Keratinocyte (primary cell): ENCODE data around the gene DEGS2.

Experiments
- CTCF ChIP-seq, 3 experiments: IDR thresholded peaks in 1 of 3; conservative IDR thresholded peaks in 1 of 3; optimal IDR thresholded peaks in 1 of 3; 2 replicates in 2 of 3; 3 replicates in 1 of 3; pipeline versions ENCODE3 to v1.5.1; 2011; ENCODE audit warnings: low read length in 3 of 3, mild to moderate bottlenecking in 3 of 3, moderate library complexity in 2 of 3, control low read depth in 1 of 3, inconsistent platforms in 1 of 3; ENCODE audit not compliant: insufficient read depth in 2 of 3; ENCODE audit errors: extremely low read depth in 1 of 3
- EZH2 ChIP-seq: IDR thresholded peaks from one replicate; pipeline ENCODE4 v1.6.1; 2012; ENCODE audit warnings: inconsistent platforms, mild to moderate bottlenecking, low read length, moderate library complexity

DNA sequence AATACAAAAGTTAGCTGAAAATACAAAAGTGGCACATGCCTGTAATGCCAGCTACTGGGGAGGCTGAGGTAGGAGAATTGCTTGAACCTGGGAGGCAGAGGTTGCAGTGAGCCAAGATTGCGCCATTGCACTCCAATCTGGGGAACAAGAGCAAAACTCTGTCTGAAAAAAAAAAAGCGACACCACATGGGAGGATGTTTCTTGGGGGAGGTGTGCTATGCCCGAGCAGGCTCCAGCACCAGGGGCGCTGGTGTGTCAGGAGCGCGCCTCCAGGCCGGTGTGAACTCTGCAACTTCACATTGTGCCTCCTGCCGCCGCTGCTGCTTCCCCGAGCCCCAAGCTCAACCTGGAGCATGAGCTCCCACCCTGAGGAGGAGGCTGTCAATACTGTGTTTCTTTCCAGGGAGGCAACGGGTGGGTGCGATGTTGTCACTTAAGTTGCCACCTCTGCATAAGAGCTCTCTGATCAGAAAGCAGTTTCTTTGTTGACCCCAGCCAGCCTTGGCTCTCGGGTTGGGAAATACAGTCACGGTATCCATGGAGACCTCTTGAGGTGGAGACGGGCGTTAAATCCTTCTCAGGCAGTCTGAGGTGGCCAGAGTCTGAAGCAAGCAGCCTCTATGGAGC lies 18.9 kb downstream of the DEGS2 start:
- TF ChIP-seq CTCF (optimal IDR thresholded peaks at IDR 0.05 in 1 of 3, IDR thresholded peaks at IDR 0.05 in 1 of 3, conservative IDR thresholded peaks at IDR 0.05 in 1 of 3; ENCODE audit: extremely low read depth in 1 of 3, insufficient read depth in 2 of 3, low read length in 3 of 3): no peak
- TF ChIP-seq EZH2: no peak
